Measurements from ENCODE around the gene SLC1A5. TPM values are rescaled to one million over a fixed set of nuclear protein-coding genes. Genes with fewer than 3 reads are reported as not detected.

Gene SLC1A5
- total RNA-seq, 1 experiment from 2014 or later, result 104 TPM

- ATAC-seq, result no peak
- intact Hi-C loops (cut with micrococcal nuclease; ENCODE audit: unreplicated experiment) (loop anchor here (5.0 kb wide), 1 partner anchor 74 kb away; no protein-coding TSS in a partner anchor), in situ Hi-C loops (cut with HindIII; ENCODE audit: low pct_unique_long_range_greater_than_20kb, low sequenced_read_pairs) (no loop called here)
- Histone ChIP-seq H3K27ac (ENCODE audit: low read length) (peak overlapping the region; percentile 63), H3K4me1 (ENCODE audit: control insufficient read depth, insufficient read depth, low read length) (no peaks in the 10 kb centered on the region), H3K36me3 (ENCODE audit: control insufficient read depth, insufficient read depth, low read length) (no peaks in the 10 kb centered on the region), H3K27me3 (ENCODE audit: control insufficient read depth, insufficient read depth, low read length) (no peaks in the 10 kb centered on the region), H3K9me3 (ENCODE audit: control insufficient read depth, insufficient read depth, low read depth, low read length) (no peaks in the 10 kb centered on the region), H3K4me3 (ENCODE audit: low read depth in 2 of 2, low read length in 2 of 2) (no peak overlapping the region)
- POLR2A ChIA-PET, result interaction anchor here (1.7 kb wide), 1 partner anchor 42 kb away, joined by 5 read pairs; the partner anchor contains the start of gene SLC1A5
- no peak for DNase-seq (ENCODE audit: low read depth, low spot score)
- CTCF ChIA-PET, result no interaction called here
- TF ChIP-seq POLR2AphosphoS5 (IDR thresholded peaks at IDR 0.05; ENCODE audit: low read depth, low read length), result no peak
- no peak for TF ChIP-seq SIN3A (IDR thresholded peaks at IDR 0.05; ENCODE audit: borderline replicate concordance, insufficient read depth, low read depth, low read length)
- no peak for TF ChIP-seq TCF7L2 (IDR thresholded peaks at IDR 0.05; ENCODE audit: low read depth, low read length)
- no peak for TF ChIP-seq REST (IDR thresholded peaks at IDR 0.05; ENCODE audit: insufficient read depth in 1 of 2, low read depth in 2 of 2, low read length in 1 of 2)
- TF ChIP-seq CTCF (IDR thresholded peaks at IDR 0.05), result no peak
- BruUV-seq (replicated peaks), result no TSS peak
Observed at GRCh38 chr19:46830864-46831263, 42.5 kb upstream of the SLC1A5 start.

- BruUV-seq (replicated peaks), result no TSS peak
- no peaks in the 10 kb centered on the region for H3K4me1 ChIP-seq (ENCODE audit: control insufficient read depth, insufficient read depth, low read length)
- no peaks in the 10 kb centered on the region for H3K27me3 ChIP-seq (ENCODE audit: control insufficient read depth, insufficient read depth, low read length)
- TF ChIP-seq SIN3A (IDR thresholded peaks at IDR 0.05; ENCODE audit: borderline replicate concordance, insufficient read depth, low read depth, low read length) (no peak), CTCF (IDR thresholded peaks at IDR 0.05) (no peak), REST (IDR thresholded peaks at IDR 0.05; ENCODE audit: insufficient read depth in 1 of 2, low read depth in 2 of 2, low read length in 1 of 2) (no peak)
- ChIA-PET POLR2A (interaction anchor here (0.7 kb wide), 1 partner anchor 10 kb away, joined by 4 read pairs; no protein-coding TSS in a partner anchor), CTCF (interaction anchor here (0.7 kb wide), 1 partner anchor 636 kb away, joined by 6 read pairs; no protein-coding TSS in a partner anchor)
- in situ Hi-C loops (cut with HindIII; ENCODE audit: low pct_unique_long_range_greater_than_20kb, low sequenced_read_pairs), result no loop called here
- H3K9me3 ChIP-seq (ENCODE audit: control insufficient read depth, insufficient read depth, low read depth, low read length), result no peaks in the 10 kb centered on the region
- no peak overlapping the region for H3K27ac ChIP-seq (ENCODE audit: low read length)
- H3K4me3 ChIP-seq (ENCODE audit: low read depth in 2 of 2, low read length in 2 of 2), result no peak overlapping the region
- intact Hi-C loops (cut with micrococcal nuclease; ENCODE audit: unreplicated experiment), result no loop called here
- ATAC-seq, result no peak
- DNase-seq (ENCODE audit: low read depth, low spot score), result no peak
- H3K36me3 ChIP-seq (ENCODE audit: control insufficient read depth, insufficient read depth, low read length), result no peaks in the 10 kb centered on the region
Observed at GRCh38 chr19:46828484-46828883, 40.1 kb upstream of the SLC1A5 start.

Measured in Panc1 (cell line).